Astrocyte of the hippocampus (primary cell): ENCODE data around the gene FBXW11.

Experiments
- DNase-seq: peaks from one replicate; pipeline ENCODE4 v3.0.0; 2011; ENCODE audit warnings: low read depth, low spot score

The FBXW11 gene

GRCh38 chr5:171842777-171843328 is 163.6 kb downstream of the FBXW11 start:
- no peak for DNase-seq

GRCh38 chr5:171841984-171842776 is 164.3 kb downstream of the FBXW11 start:
- no peak for DNase-seq

GRCh38 chr5:171840711-171841522 is 165.5 kb downstream of the FBXW11 start:
- no peak for DNase-seq

- no peak for DNase-seq
Measured at GRCh38 chr5:171840066-171840465, 166.4 kb downstream of the FBXW11 start.

GRCh38 chr5:171839112-171839511 is 167.3 kb downstream of the FBXW11 start:
- DNase-seq, result no peak

GRCh38 chr5:171838066-171838465 is 168.4 kb downstream of the FBXW11 start:
- DNase-seq, result no peak

GRCh38 chr5:171837522-171837921 is 168.9 kb downstream of the FBXW11 start:
- no peak for DNase-seq

GRCh38 chr5:171835066-171835465 is 171.4 kb downstream of the FBXW11 start:
- DNase-seq, result no peak

GRCh38 chr5:171834461-171834860 is 172.0 kb downstream of the FBXW11 start:
- DNase-seq, result no peak

GRCh38 chr5:171832775-171833174 is 173.7 kb downstream of the FBXW11 start:
- DNase-seq, result no peak

GRCh38 chr5:171830686-171831085 is 175.8 kb downstream of the FBXW11 start:
- no peak for DNase-seq

GRCh38 chr5:171827162-171827561 is 179.3 kb downstream of the FBXW11 start:
- DNase-seq, result no peak

GRCh38 chr5:171826132-171826531 is 180.3 kb downstream of the FBXW11 start:
- peak; percentile 63 for DNase-seq

GRCh38 chr5:171825051-171825450 is 181.4 kb downstream of the FBXW11 start:
- DNase-seq, result peak; percentile 84

GRCh38 chr5:171823269-171823668 is 183.2 kb downstream of the FBXW11 start:
- no peak for DNase-seq

- peak; percentile 53 for DNase-seq
Measured at GRCh38 chr5:171821286-171821685, 185.2 kb downstream of the FBXW11 start.

GRCh38 chr5:171820561-171820960 is 185.9 kb downstream of the FBXW11 start:
- DNase-seq, result no peak

GRCh38 chr5:171816666-171817065 is 189.8 kb downstream of the FBXW11 start:
- no peak for DNase-seq

GRCh38 chr5:171813813-171814490 is 192.5 kb downstream of the FBXW11 start:
- DNase-seq, result no peak

GRCh38 chr5:171813270-171813669 is 193.2 kb downstream of the FBXW11 start:
- DNase-seq, result no peak
